Esophagus muscularis mucosa (tissue), 4 donors: Measurements from ENCODE around the gene EDEM3. TPM values are rescaled to one million over a fixed set of nuclear protein-coding genes. Genes with fewer than 3 reads are reported as not detected.
"Not testable (repeated sequence)": the region's sequence is repeated elsewhere in the genome, so short reads cannot be mapped to it uniquely, and the experiment has no call there.

ENCODE experiments used
- DNase-seq: peaks from one replicate; pipeline ENCODE4 v3.0.0-alpha.2; 2017; ENCODE audit errors: extremely low spot score
- H3K27ac ChIP-seq, 4 donors: fragments of 200-600 bp; sonication (generic); replicated peaks in 1 of 4; 1 replicate in 3 of 4; 2 replicates in 1 of 4; pipeline ENCODE4 v1.5.1; 2016 to 2019; ENCODE audit warnings: mild to moderate bottlenecking in 1 of 4
- H3K27me3 ChIP-seq, 4 donors: fragments of 200-600 bp; sonication (generic); one replicate each; pipeline versions ENCODE4 v1.5.1 to v1.6.0; 2016 to 2019
- H3K36me3 ChIP-seq, 4 donors: fragments of 200-600 bp; sonication (generic); one replicate each; pipeline ENCODE4 v1.5.1; 2016 to 2019
- H3K4me1 ChIP-seq, 4 donors: fragments of 200-600 bp; sonication (generic); one replicate each; pipeline ENCODE4 v1.5.1; 2016 to 2019
- H3K4me3 ChIP-seq, 4 donors: fragments of 200-600 bp; sonication (generic); 1 replicate in 2 of 4; 2 replicates in 2 of 4; pipeline ENCODE4 v1.5.1; 2016 to 2019; ENCODE audit warnings: mild to moderate bottlenecking in 4 of 4, moderate library complexity in 1 of 4
- H3K9me3 ChIP-seq, 4 donors: fragments of 200-600 bp; sonication (generic); 1 replicate in 3 of 4; 2 replicates in 1 of 4; pipeline ENCODE4 v1.5.1; 2016 to 2019
- EP300 ChIP-seq: sonication (generic); formaldehyde crosslinking; IDR thresholded peaks from one replicate; pipeline ENCODE4 v1.6.1; 2017; ENCODE audit warnings: antibody characterized with exemption
- POLR2A ChIP-seq: fragments of 450-650 bp; IDR thresholded peaks from one replicate; pipeline ENCODE4 v1.6.1; 2017; ENCODE audit warnings: antibody characterized with exemption, moderate library complexity, mild to moderate bottlenecking, low read depth
- POLR2AphosphoS5 ChIP-seq, 2 donors: sonication (generic); formaldehyde crosslinking; IDR thresholded peaks; one replicate each; pipeline ENCODE4 v1.6.1; 2017; ENCODE audit warnings: antibody characterized with exemption in 2 of 2
- WGBS: methylation state at CpG from one replicate; pipeline ENCODE4 v1.1.5; 2018; 5-methylcytosine and 5-hydroxymethylcytosine counted together
- intact Hi-C: fragments of 100-400 bp; cut with DNase I; formaldehyde crosslinking; loops from one replicate; pipeline ENCODE4 v1.15.1; 2023
- total RNA-seq, 4 donors: library from RNA; depleted of rRNA; stranded (reverse); fragments of >200 nt; gene quantifications; one replicate each; pipeline versions ENCODE4 v1.1.0 to v1.2.1, GENCODE V29; 2016
- TF ChIP-seq, protein P1 (sequence below), 3 experiments: fragments of 200-600 bp in 2 of 3; fragments of 450-650 bp in 1 of 3; sonication (generic) in 2 of 3; IDR thresholded peaks; one replicate each; pipeline ENCODE4 v1.5.1; 2017 to 2019; ENCODE audit warnings: antibody characterized with exemption in 3 of 3, mild to moderate bottlenecking in 2 of 3, moderate library complexity in 1 of 3

Gene EDEM3
- total RNA-seq, 4 donors from 2014 or later = 28.7 to 36.1 (median 29.4) TPM

DNA sequence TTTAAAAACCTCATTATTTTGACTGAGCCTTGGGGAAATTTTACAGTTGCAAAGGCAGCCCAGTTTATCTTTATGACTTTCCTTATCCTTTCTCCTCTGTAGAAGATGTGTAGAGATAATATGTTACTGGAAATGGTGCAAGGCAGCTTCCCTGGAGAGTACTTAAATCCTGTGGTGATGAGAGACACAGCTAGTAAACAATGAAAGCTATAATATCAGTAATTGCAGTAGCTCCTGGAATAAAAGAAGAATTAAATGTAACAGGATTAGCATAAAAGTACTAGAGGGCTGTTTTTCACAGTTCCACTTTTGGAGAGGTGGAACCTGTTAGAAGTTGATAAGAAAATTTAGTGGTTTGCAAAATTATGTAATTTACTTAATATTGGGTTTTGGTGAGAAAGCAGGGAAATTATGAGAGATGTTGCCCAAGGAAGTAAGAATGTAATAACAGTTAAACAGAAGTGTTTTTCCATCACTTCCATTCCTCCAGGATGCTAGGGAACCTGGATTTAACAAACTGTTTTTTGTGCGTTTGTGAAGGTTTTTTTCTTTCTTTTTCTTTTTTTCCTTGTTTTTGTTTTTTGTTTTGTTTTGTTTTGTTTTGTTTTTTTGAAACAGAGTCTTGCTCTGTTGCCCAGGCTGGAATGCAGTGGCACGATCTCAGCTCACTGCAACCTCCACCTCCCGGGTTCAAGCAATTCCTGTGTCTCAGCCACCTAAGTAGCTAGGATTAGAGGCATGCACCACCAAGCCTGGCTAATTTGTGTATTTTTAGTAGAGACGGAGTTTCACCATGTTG is 15.7 kb upstream of the EDEM3 start:
- WGBS = 89% methylated on average over 4 of the region's 4 CpGs
- Histone ChIP-seq H3K27ac (no peak overlapping the region), H3K27me3 (no peaks in the 10 kb centered on the region), H3K4me3 (no peak overlapping the region), H3K4me1 (no peaks in the 10 kb centered on the region), H3K36me3 (no peaks in the 10 kb centered on the region), H3K9me3 (no peaks in the 10 kb centered on the region)
- DNase-seq = no peak
- intact Hi-C loops = no loop called here
- TF ChIP-seq POLR2A (no peak), EP300 (no peak), POLR2AphosphoS5 (IDR thresholded peaks at IDR 0.05) (no peak)
- TF ChIP-seq, protein P1, sequence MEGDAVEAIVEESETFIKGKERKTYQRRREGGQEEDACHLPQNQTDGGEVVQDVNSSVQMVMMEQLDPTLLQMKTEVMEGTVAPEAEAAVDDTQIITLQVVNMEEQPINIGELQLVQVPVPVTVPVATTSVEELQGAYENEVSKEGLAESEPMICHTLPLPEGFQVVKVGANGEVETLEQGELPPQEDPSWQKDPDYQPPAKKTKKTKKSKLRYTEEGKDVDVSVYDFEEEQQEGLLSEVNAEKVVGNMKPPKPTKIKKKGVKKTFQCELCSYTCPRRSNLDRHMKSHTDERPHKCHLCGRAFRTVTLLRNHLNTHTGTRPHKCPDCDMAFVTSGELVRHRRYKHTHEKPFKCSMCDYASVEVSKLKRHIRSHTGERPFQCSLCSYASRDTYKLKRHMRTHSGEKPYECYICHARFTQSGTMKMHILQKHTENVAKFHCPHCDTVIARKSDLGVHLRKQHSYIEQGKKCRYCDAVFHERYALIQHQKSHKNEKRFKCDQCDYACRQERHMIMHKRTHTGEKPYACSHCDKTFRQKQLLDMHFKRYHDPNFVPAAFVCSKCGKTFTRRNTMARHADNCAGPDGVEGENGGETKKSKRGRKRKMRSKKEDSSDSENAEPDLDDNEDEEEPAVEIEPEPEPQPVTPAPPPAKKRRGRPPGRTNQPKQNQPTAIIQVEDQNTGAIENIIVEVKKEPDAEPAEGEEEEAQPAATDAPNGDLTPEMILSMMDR (IDR thresholded peaks at IDR 0.05) = no peak

DNA sequence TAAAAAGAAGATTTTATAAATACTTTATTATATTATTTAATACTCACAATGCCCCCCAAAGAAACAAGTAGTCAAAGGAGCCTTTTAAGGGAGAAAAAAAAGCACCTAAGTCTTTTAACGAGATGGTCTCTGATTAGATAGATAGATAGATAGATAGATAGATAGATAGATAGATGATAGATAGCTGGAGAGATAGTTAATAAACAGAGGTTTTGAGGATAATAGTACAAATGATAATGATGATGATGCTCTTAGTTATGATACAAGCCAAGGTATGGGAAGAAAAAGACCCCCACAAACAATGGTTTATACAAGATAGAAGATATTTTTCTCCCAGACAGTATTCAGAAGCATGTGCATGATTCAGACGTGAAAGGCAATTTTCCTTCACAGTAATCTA is 14.6 kb upstream of the EDEM3 start:
- no peak for DNase-seq
- Histone ChIP-seq H3K27ac (no peak overlapping the region), H3K4me1 (no peaks in the 10 kb centered on the region), H3K9me3 (no peaks in the 10 kb centered on the region), H3K36me3 (no peaks in the 10 kb centered on the region), H3K4me3 (no peak overlapping the region), H3K27me3 (no peaks in the 10 kb centered on the region)
- no peak for TF ChIP-seq EP300
- TF ChIP-seq, protein P1 (IDR thresholded peaks at IDR 0.05) = no peak
- no peak for TF ChIP-seq POLR2AphosphoS5 (IDR thresholded peaks at IDR 0.05)
- TF ChIP-seq POLR2A = no peak
- intact Hi-C loops = no loop called here
- 59% methylated on average over 2 of the region's 2 CpGs for WGBS

DNA sequence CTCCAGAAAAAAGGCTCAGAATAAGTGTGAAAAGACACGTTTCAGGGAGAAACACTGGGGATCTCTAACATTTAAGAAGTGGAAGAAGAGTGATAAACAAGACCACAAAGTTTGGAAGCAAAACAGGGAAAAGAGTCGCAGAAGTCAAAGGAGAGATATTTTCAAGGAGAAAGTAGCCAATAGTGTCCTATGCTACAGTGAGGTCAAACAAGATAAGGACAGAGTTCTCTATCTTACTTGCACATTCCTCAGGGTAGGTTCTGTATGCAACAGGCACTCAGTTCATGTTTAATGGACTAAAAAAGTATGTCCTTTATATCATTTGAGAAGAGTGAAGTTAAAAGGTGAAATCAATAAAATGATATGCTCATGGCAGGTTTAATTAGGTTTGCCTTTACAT is 13.8 kb upstream of the EDEM3 start:
- Histone ChIP-seq H3K9me3 (no peaks in the 10 kb centered on the region), H3K27ac (no peak overlapping the region), H3K27me3 (no peaks in the 10 kb centered on the region), H3K36me3 (no peaks in the 10 kb centered on the region), H3K4me1 (no peaks in the 10 kb centered on the region), H3K4me3 (no peak overlapping the region)
- TF ChIP-seq POLR2AphosphoS5 (IDR thresholded peaks at IDR 0.05) (no peak), EP300 (no peak), POLR2A (no peak)
- TF ChIP-seq, protein P1 (IDR thresholded peaks at IDR 0.05) = no peak
- 68% methylated on average over 2 of the region's 2 CpGs for WGBS
- DNase-seq = no peak
- intact Hi-C loops = no loop called here

DNA sequence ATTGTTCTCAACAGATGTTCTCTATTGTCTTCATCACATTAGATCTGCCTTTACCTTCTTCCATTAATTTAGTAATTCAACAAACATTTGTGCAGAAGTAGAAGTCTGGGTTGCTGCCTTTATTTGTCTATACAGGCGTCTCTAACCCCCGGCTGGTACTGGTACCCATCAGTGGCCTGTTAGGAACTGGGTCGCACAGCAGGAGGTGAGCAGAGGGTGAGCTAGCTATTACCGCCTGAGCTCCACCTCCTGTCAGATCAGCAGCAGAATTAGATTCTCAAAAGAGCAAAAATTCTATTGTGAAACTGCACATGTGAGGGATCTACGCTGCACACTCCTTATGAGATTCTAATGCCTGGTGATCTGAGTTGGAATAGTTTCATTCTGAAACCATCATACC is 12.9 kb upstream of the EDEM3 start:
- Histone ChIP-seq H3K27me3 (no peaks in the 10 kb centered on the region), H3K4me3 (no peak overlapping the region), H3K4me1 (no peaks in the 10 kb centered on the region), H3K27ac (no peak overlapping the region), H3K9me3 (no peaks in the 10 kb centered on the region), H3K36me3 (no peaks in the 10 kb centered on the region)
- DNase-seq = no peak
- intact Hi-C loops = no loop called here
- TF ChIP-seq, protein P1 (IDR thresholded peaks at IDR 0.05) = no peak
- TF ChIP-seq POLR2A = no peak
- TF ChIP-seq POLR2AphosphoS5 (IDR thresholded peaks at IDR 0.05) = no peak
- TF ChIP-seq EP300 = no peak
- WGBS = 88% methylated on average over 4 of the region's 5 CpGs

DNA sequence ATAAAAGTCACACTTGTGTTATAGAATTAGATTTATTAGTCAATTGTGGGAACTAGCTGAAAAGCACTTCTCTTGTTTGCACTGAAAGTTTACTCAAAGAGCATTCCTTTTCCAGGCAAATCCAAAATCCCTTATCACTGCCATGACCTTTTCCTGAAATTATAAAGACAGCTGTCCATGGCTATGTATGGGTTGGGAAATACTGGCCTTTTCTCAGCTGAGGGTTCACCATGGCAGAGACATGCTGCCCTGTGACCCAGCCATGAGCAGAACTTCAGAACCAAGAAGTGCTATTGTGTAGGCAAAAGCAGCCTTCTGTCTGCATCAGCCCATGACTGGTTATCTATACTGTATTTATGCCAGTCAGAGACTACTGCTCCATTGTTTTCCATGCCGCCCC is 9.8 kb upstream of the EDEM3 start:
- TF ChIP-seq POLR2A (no peak), POLR2AphosphoS5 (IDR thresholded peaks at IDR 0.05) (no peak), EP300 (no peak)
- TF ChIP-seq, protein P1 (IDR thresholded peaks at IDR 0.05) = no peak
- no peak for DNase-seq
- Histone ChIP-seq H3K9me3 (no peaks in the 10 kb centered on the region), H3K4me3 (no peak overlapping the region), H3K4me1 (no peaks in the 10 kb centered on the region), H3K27me3 (no peaks in the 10 kb centered on the region), H3K27ac (no peak overlapping the region), H3K36me3 (no peaks in the 10 kb centered on the region)
- 83% methylated on average over 1 of the region's 1 CpG for WGBS
- intact Hi-C loops = no loop called here

DNA sequence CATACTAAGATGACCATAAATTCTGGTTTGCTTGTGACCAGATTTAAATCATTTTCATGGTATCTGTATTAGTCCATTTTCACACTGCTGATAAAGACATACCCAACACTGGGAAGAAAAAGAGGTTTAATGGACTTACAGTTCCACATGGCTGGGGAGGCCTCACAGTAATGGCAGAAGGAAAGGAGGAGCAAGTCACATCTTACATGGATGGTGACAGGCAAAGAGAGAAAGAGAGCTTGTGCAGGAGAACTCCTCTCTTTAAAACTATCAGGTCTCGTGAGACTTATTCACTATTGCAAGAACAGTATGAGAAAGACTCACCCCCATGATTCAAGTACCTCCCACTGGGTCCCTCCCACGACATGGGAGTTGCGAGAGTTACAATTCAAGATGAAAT is 8.9 kb upstream of the EDEM3 start:
- 96% methylated on average over 3 of the region's 3 CpGs for WGBS
- H3K9me3 ChIP-seq, H3K27ac ChIP-seq, H3K27me3 ChIP-seq, intact Hi-C loops, H3K4me3 ChIP-seq, DNase-seq, H3K36me3 ChIP-seq, H3K4me1 ChIP-seq: not testable (repeated sequence)
